Measurements from ENCODE around the gene COP1. TPM values are rescaled to one million over a fixed set of nuclear protein-coding genes. Genes with fewer than 3 reads are reported as not detected.

Gene COP1
- total RNA-seq, 1 experiment from 2014 or later = 38.6 TPM

DNA sequence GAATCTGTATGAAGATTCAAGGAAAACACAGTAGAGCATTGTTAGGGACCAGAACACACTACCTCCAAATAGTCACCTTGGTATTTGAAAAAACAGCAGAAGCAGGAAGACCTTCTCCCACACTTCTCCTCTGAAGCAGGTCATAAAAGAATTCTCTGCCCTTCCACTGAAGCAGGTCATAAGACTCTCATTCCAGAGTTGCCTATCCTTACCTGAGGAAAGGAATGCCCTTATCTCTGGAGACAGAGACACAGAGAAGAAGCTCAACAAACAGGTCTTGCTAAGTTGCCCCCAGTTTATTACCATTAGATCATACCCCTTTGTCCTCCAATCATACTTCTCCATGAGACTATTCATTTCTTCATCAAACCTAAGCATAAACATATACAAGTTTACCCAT is 237.9 kb downstream of the COP1 start:
- DNase-seq (ENCODE audit: low read depth) = no peak

DNA sequence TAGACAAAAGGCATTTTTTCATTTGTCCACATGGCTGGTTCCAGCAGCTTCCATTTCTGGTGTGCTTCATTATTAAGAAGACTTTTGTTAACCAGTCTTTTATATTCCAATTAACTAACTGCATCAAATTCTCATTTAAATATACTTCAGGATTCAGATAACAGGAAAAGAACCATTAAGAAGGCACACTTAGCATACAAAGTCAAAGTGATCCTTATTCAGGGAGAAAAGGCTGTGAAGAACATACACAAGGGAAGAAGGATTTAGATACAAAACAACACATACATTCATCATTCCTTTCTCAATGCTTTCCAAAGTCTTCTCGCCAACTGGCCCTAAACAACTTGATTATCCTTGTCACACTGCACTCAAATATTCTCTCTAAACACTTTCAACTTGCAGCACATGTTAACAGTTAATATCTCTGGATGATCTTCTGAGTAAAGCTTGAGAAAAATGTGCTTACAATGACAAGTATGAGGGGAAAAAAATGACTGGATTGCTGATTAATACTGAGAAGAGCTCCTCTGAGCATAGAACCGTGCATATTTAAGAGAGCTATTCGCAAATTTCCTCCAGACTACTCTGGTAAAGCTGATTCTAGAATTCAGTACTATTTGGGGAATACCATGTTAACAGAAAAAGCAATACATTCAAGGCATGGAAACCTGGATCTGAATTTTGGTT is 238.5 kb downstream of the COP1 start:
- no peak for DNase-seq (ENCODE audit: low read depth)

DNA sequence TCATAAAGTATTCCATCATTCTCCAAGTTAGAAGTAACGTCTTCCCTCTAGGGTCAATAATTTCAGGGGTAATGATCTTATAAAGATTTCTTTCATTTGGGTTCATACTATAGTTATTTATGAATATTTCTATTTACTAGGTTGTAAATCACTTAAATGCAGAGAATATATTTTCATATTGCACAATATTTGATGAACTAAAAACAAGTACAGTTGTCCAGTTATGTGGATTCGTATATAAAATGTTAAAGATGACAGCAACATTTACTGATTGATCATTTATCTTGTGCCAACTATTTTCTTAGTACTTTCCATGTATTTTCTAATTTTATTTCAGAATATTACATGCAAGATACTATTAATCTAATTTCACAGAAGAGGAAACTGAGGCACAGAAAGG is 243.3 kb downstream of the COP1 start:
- no peak for DNase-seq (ENCODE audit: low read depth)

GRCh38 chr1:175960169-175960568 is 246.9 kb downstream of the COP1 start:
- no peak for DNase-seq (ENCODE audit: low read depth)

DNA sequence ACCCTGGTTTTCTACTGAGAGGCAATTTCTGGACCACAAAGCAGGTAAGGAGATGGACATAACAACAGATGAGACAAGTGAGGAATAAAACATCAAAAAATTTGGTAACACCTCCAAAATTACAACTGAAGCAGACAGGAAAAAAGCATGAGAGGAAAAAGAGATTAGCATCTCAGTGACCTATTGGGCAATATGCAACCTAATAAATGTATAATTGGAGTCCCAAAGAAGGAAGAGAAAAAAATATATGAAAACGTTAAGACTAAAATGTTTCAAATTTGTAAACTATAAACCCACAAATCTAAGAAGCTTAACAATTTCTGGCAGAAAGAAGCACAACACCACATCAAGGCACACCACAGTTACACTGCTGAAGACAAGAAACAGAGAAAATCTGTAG is 255.5 kb downstream of the COP1 start:
- DNase-seq (ENCODE audit: low read depth) = no peak

- DNase-seq (ENCODE audit: low read depth) = no peak
Observed at GRCh38 chr1:175947771-175948170, 259.3 kb downstream of the COP1 start.

DNA sequence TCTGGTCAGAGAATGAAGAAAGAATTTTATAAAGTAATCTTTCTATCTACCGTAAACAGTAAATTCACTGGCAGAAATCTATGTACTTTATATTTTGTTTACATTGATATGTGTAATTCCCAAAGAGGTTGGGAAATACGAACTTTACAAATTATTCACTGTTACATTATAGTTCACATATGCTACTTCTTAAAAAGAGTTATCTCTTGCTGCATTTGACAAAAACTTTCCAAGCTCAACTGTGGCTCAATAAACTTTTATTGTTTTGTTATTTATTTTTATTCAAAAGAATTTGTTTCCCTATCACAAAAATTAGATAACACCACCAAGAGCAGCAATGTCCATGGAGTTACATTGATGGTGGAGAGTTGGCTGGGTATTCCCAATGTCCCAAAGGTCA is 262.5 kb downstream of the COP1 start:
- DNase-seq (ENCODE audit: low read depth) = no peak

DNA sequence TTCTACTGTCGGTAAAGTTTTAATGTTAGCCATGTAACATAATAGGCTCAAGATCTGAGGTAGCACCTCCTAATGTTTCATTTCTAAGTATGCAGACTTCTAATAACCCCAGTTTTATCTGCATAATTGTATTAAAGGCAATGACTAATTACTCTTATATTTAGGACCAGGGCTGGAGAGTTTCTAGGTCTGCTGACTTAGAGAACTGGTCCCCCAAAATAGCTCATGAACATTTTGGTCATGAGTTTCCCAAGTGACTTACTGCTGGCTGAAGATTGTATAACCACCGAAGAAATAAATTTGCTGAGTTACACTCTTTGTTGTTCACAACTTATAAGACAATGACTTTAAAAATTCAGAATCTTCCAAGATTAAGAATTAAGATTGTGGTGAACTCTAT is 265.9 kb downstream of the COP1 start:
- no peak for DNase-seq (ENCODE audit: low read depth)

DNA sequence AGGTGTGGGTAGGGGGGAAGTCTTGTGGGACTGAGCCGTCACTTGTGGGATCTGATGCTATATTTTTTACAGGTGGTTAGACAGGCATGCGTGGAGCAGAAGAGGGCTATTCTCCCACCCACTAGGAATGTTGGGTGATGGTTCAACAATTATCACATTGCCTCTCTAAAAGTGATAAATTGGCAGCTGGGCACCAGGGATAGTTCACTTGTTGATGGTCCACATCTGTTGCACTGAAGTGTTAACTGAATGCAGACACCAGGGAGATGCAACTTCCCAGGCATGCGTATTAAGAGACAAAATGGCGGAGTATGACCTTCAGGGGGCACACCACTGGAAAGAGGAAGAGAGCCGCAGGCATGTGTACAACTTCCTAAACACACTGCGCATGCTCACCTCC is 270.4 kb downstream of the COP1 start:
- DNase-seq (ENCODE audit: low read depth) = no peak

DNA sequence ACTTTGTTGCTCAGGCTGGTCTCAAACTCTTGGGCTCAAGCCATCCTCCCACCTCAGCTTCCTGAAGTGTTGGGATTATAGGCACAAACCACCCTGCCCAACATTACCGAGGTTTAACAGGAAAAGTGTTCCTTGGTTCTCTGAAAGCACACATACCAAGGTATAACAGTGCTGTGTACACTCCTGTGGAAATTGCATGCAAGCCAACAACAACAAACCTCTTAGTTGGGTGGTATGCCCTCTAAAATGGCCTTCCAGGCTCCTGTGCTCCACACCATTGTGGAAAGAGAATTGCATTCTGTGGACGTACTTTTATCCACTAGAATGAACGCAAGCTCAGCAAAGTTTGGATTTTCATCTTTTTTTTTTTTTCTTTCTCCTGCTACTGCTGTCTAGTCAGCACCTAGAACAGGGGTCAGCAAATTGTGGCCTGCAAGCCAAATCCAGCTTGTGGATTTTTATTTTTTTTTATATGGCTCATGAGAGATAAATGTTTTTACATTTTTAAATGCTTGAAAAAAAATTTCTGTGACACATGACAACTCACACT is 271.4 kb downstream of the COP1 start:
- no peak for DNase-seq (ENCODE audit: low read depth)

- DNase-seq (ENCODE audit: low read depth) = no peak
Observed at GRCh38 chr1:175935166-175935565, 271.9 kb downstream of the COP1 start.

- DNase-seq (ENCODE audit: low read depth) = no peak
Observed at GRCh38 chr1:175933801-175934200, 273.3 kb downstream of the COP1 start.

- no peak for DNase-seq (ENCODE audit: low read depth)
Observed at GRCh38 chr1:175927944-175928343, 279.1 kb downstream of the COP1 start.

DNA sequence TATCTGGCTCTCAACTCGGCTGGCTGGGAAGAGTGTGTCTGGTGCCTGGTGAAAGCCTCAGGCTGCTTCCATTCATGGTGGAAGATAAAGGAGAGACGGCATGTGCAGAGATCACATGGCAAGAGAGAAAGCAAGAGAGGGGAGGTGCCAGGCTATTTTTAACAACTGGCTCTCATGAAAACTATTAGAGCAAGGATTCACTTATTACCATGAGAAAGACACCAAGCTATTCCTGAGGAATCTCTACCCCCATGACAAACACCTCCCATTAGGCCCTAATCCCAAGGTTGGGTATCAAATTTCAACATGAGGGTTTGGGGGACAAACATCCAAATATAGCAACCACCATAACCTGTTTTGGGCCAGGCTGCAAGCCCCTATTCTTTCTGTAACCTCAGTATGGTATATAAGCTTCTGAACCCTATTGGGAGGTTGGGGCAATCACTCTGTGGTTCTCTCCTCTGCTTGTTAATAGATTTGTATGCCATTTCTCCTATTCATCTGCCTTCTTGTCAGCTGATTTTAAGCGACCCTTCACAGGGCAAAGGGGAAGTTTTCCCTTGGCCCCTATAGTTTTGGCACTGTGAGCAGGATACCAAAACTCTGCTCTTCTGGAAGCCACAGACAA is 284.7 kb downstream of the COP1 start:
- no peak for DNase-seq (ENCODE audit: low read depth)

- DNase-seq (ENCODE audit: low read depth) = no peak
Observed at GRCh38 chr1:175920381-175920780, 286.7 kb downstream of the COP1 start.

- DNase-seq (ENCODE audit: low read depth) = no peak
Observed at GRCh38 chr1:175919001-175919400, 288.1 kb downstream of the COP1 start.

GRCh38 chr1:175918364-175918801 is 288.7 kb downstream of the COP1 start:
- no peak for DNase-seq (ENCODE audit: low read depth)

DNA sequence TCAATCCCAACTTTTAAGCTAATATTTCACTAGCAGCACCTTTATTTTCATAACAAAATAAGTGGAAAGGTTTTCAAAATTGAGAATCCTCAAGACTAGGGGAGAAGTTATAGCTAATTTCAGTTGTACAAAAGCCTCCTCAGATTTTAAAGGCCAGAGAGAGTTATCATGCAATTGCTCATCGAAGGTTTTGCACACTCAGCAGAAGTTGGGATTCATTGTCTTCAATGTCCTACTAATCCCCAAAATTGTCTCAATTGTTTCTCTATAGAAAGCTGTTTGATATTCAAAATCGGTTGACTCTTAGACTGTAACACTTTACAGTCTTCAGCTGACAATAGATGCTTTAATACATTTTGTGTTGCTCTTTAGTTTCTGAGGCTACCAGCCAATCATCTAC is 293.0 kb downstream of the COP1 start:
- no peak for DNase-seq (ENCODE audit: low read depth)

- no peak for DNase-seq (ENCODE audit: low read depth)
Observed at GRCh38 chr1:175911138-175911537, 295.9 kb downstream of the COP1 start.

DNA sequence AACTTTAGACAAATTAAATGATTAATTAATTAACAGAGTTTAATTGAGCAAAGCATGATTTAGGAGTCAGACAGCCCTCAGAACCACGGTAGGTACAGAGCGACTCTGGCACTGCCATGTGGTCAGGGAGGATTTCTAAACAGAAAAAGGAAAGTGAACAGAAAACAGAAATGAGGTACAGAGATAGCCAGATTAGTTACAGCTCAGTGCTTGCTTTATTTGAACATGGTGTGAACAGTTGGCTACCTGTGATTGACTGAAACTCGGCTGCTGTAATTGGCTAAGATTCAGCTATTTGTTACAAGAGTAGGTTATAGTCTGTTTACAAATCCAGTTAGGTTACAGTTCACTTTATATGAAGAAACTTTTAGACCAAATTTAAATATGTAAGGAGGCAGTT is 300.7 kb downstream of the COP1 start:
- no peak for DNase-seq (ENCODE audit: low read depth)

DNA sequence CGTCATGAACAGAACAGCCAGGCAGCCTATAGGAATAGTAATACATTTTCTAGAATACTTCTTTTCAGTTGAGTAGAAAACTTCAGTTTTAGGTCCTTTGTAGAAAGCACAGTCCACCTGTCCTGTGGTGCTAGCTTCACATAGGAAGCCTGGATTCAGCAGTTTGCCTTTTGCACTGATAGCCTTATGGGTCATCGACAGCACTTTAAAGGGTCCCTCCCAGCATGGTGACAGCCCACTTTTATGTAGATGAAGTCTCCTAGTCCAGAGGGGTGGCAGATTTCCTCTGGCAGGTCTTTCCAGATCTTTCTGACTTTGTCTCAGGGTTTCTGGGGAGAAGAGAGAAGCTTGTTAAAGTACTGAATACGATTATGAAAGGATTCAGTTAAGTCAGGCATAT is 302.3 kb downstream of the COP1 start:
- no peak for DNase-seq (ENCODE audit: low read depth)

GRCh38 chr1:175902281-175902680 is 304.8 kb downstream of the COP1 start:
- no peak for DNase-seq (ENCODE audit: low read depth)

Measured in HT1080 (cell line).